ENCODE measurements around the gene TRMO.

The TRMO gene

DNA sequence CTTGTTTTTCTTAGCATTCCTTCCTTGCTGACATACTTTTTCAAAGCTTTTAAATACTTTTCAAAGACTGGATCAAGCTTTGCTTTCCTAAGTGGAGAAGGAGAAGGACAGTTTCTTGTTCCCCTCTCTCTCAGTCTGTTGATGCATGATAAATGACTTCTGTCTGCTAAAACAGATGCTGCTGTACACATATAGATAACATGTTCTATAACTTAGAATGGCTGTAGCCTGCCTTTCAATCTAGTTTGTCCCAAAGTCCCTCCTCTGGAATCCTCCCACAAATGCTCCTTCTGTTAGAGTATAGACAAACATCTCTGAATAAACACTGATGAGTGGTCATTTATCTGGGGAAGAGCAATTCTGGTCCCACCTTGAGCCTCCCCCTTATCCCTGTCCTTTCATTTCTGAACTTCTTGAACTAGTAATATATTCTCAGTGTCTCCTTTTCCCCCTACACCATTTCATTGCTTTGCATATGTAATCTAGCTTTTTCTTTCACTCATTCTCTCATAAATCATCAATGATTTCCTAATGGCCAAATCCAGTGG lies 21.1 kb upstream of the TRMO start:
- TF ChIP-seq POLR2AphosphoS5 (IDR thresholded peaks at IDR 0.05; ENCODE audit: low read depth, low read length) (no peak), TAF1 (IDR thresholded peaks at IDR 0.05; ENCODE audit: borderline replicate concordance, insufficient read depth, low read length) (no peak), SIN3A (IDR thresholded peaks at IDR 0.05; ENCODE audit: borderline replicate concordance, insufficient read depth, low read length) (no peak), FOXP2 (optimal IDR thresholded peaks at IDR 0.05; ENCODE audit: borderline replicate concordance, extremely low read depth, extremely low read length, insufficient read depth) (no peak), REST (IDR thresholded peaks at IDR 0.05; ENCODE audit: insufficient read depth in 1 of 2, low read depth in 2 of 2, low read length in 2 of 2) (no peak)

GRCh38 chr9:97941323-97941722 lies 19.0 kb upstream of the TRMO start:
- TF ChIP-seq FOXP2 (optimal IDR thresholded peaks at IDR 0.05; ENCODE audit: borderline replicate concordance, extremely low read depth, extremely low read length, insufficient read depth) (no peak), TAF1 (IDR thresholded peaks at IDR 0.05; ENCODE audit: borderline replicate concordance, insufficient read depth, low read length) (no peak), POLR2AphosphoS5 (IDR thresholded peaks at IDR 0.05; ENCODE audit: low read depth, low read length) (no peak), SIN3A (IDR thresholded peaks at IDR 0.05; ENCODE audit: borderline replicate concordance, insufficient read depth, low read length) (no peak), REST (IDR thresholded peaks at IDR 0.05; ENCODE audit: insufficient read depth in 1 of 2, low read depth in 2 of 2, low read length in 2 of 2) (no peak)

DNA sequence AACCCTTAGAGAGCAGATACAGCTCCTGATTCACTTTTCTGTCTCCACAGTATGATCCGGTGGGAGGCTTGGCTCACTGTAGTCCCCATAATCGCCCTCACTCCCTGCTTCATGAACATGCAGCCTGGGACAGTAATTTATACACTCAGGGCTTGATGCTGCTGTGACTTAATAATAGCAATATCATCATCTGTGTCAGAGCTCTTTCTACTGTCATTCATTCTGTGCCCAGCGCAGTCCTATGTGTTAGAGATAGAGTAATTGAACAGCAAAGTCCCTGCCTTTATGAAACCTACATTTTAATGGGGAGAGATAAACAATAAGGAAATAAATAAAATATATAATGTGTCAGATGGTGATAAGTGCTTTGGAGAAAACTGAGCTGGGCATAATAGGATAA lies 18.4 kb upstream of the TRMO start:
- TF ChIP-seq POLR2AphosphoS5 (IDR thresholded peaks at IDR 0.05; ENCODE audit: low read depth, low read length), result no peak

DNA sequence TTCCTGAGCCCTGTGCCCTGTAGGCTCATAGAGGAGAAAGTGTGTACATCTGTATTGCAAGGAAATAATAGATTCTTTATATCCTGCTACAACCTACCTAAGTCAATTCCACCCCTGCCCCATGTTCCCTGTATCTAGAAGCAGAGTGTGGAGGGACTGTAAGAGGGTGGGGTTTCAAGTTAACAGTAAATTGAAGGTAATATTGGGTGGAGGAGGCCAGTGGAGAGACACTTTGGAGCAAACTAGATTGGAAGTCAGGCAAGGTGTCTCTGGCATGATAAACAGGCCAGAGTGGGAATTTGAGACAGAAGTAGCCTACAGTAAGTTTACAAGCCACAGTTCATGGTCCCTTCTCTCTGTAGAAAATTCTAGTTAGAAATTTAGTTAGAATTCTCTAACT lies 17.9 kb upstream of the TRMO start:
- no peak for TF ChIP-seq TAF1 (IDR thresholded peaks at IDR 0.05; ENCODE audit: borderline replicate concordance, insufficient read depth, low read length)
- TF ChIP-seq FOXP2 (optimal IDR thresholded peaks at IDR 0.05; ENCODE audit: borderline replicate concordance, extremely low read depth, extremely low read length, insufficient read depth), result no peak

- TF ChIP-seq FOXP2 (optimal IDR thresholded peaks at IDR 0.05; ENCODE audit: borderline replicate concordance, extremely low read depth, extremely low read length, insufficient read depth) (no peak), POLR2AphosphoS5 (IDR thresholded peaks at IDR 0.05; ENCODE audit: low read depth, low read length) (no peak), REST (IDR thresholded peaks at IDR 0.05; ENCODE audit: insufficient read depth in 1 of 2, low read depth in 2 of 2, low read length in 2 of 2) (no peak), SIN3A (IDR thresholded peaks at IDR 0.05; ENCODE audit: borderline replicate concordance, insufficient read depth, low read length) (no peak), TAF1 (IDR thresholded peaks at IDR 0.05; ENCODE audit: borderline replicate concordance, insufficient read depth, low read length) (no peak)
Observed at GRCh38 chr9:97938081-97938644, 15.9 kb upstream of the TRMO start, which contains the start of gene HEMGN. TSS of gene HEMGN (minus strand) at chr9:97938172. CDS start at chr9:97938136, 36 bp downstream.

DNA sequence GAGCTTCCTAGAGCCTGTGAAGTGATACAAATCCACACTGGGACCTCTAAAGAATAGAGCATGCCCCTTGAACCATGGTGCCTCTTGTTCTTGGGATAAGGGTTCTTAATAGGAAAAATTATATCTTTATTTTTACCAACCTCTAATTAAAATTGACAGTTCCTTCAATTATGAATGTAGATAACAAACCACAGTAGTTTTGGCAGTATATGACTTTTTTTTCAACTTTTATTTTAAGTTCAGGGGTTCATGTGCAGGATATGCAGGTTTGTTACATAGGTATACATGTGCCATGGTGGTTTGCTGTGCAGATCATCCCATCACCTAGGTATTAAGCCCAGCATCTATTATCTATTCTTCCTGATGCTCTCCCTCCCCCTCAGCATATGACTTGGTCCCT lies 14.7 kb upstream of the TRMO start:
- TF ChIP-seq FOXP2 (optimal IDR thresholded peaks at IDR 0.05; ENCODE audit: borderline replicate concordance, extremely low read depth, extremely low read length, insufficient read depth) (no peak), SIN3A (IDR thresholded peaks at IDR 0.05; ENCODE audit: borderline replicate concordance, insufficient read depth, low read length) (no peak), TAF1 (IDR thresholded peaks at IDR 0.05; ENCODE audit: borderline replicate concordance, insufficient read depth, low read length) (no peak), POLR2AphosphoS5 (IDR thresholded peaks at IDR 0.05; ENCODE audit: low read depth, low read length) (no peak), REST (IDR thresholded peaks at IDR 0.05; ENCODE audit: insufficient read depth in 1 of 2, low read depth in 2 of 2, low read length in 2 of 2) (no peak)
